NB4 (cell line): ENCODE data around the gene SLC4A2.

Experiments
- DNase-seq: peaks from one replicate; pipeline ENCODE4 v3.0.0; 2010; ENCODE audit warnings: low read depth
- H3K4me3 ChIP-seq: one replicate; pipeline ENCODE4 v1.5.1; 2011; ENCODE audit warnings: mild to moderate bottlenecking, low read depth, low read length, moderate library complexity
- CTCF ChIP-seq: IDR thresholded peaks from one replicate; pipeline ENCODE4 v1.5.1; 2012; ENCODE audit warnings: low read depth, low read length
- MAX ChIP-seq: IDR thresholded peaks from 2 replicates; pipeline ENCODE4 v1.6.1; 2011; ENCODE audit warnings: low read depth, low read length
- MYC ChIP-seq: IDR thresholded peaks from 2 replicates; pipeline ENCODE4 v1.6.1; 2011; ENCODE audit warnings: low read depth, low read length
- POLR2A ChIP-seq: IDR thresholded peaks from 2 replicates; pipeline ENCODE4 v1.6.1; 2011; ENCODE audit warnings: mild to moderate bottlenecking; ENCODE audit not compliant: insufficient read length; ENCODE audit errors: extremely low read depth

SLC4A2 gene

GRCh38 chr7:151012031-151012692 is 47.2 kb upstream of the SLC4A2 start:
- TF ChIP-seq POLR2A (no peak), MAX (no peak), MYC (no peak), CTCF (no peak)
- no peak for DNase-seq
- H3K4me3 ChIP-seq, result no peak overlapping the region

GRCh38 chr7:151012911-151013347 is 46.5 kb upstream of the SLC4A2 start:
- H3K4me3 ChIP-seq, result no peak overlapping the region
- DNase-seq, result peak; percentile 68
- peak; percentile 86 for TF ChIP-seq CTCF
- no peak for TF ChIP-seq MAX

GRCh38 chr7:151013356-151013732 is 46.0 kb upstream of the SLC4A2 start:
- no peak for TF ChIP-seq MYC
- TF ChIP-seq MAX, result no peak
- no peak for TF ChIP-seq POLR2A
- TF ChIP-seq CTCF, result no peak
- no peak overlapping the region for H3K4me3 ChIP-seq
- no peak for DNase-seq

- peak overlapping the region; percentile 3 for H3K4me3 ChIP-seq
- DNase-seq, result peak; percentile 60
- TF ChIP-seq CTCF (no peak), MYC (no peak), MAX (no peak), POLR2A (no peak)
Measured at GRCh38 chr7:151013733-151014497, 45.5 kb upstream of the SLC4A2 start.

- TF ChIP-seq POLR2A, result no peak
- TF ChIP-seq CTCF, result no peak
- TF ChIP-seq MAX, result no peak
- no peak for TF ChIP-seq MYC
- no peak overlapping the region for H3K4me3 ChIP-seq
- no peak for DNase-seq
Measured at GRCh38 chr7:151014950-151015349, 44.4 kb upstream of the SLC4A2 start.
